ENCODE results near the gene ANP32E.

DNA sequence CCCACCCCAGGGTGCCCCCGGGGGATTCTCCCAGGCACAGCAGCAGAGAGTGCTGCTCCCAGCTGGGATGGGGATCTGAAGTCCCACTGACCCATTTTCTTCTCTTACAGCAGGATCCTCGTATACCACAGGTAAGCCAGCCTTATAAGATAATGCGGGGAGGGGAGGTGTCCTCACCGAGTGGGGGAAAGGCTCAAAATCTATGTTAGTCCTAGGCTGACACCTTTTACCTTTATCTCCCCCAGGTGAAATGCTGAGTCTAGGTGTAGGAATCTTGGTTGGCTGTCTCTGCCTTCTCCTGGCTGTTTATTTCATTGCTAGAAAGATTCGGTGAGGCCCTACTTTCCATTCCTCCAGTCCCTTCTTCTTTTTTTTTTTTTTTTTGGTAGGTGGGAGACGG lies 27.6 kb upstream of the ANP32E start:
- TF ChIP-seq REST (IDR thresholded peaks at IDR 0.05; ENCODE audit: insufficient replicate concordance, low read depth), result no peak
- TF ChIP-seq CTCF (IDR thresholded peaks at IDR 0.05; ENCODE audit: insufficient read depth, low read length), result no peak
- TF ChIP-seq GABPA (IDR thresholded peaks at IDR 0.05; ENCODE audit: low read depth), result no peak
- no peak for TF ChIP-seq POLR2AphosphoS5 (IDR thresholded peaks at IDR 0.05; ENCODE audit: low read depth)
- no peak for TF ChIP-seq SPI1 (IDR thresholded peaks at IDR 0.05; ENCODE audit: borderline replicate concordance, low read depth)
